ENCODE results near the gene CYP4Z1. TPM values are rescaled to one million over a fixed set of nuclear protein-coding genes. Genes with fewer than 3 reads are reported as not detected.
"Not testable (repeated sequence)": the region's sequence is repeated elsewhere in the genome, so short reads cannot be mapped to it uniquely, and the experiment has no call there.

Gene CYP4Z1
- total and polyA plus RNA-seq, 9 of the 15 experiments (the other 6 are each of a cell fraction or from before 2014, with no cell fraction given): not detected

GRCh38 chr1:47059376-47059775 lies 7.7 kb upstream of the CYP4Z1 start (continued):
- TF ChIP-seq MGA (IDR thresholded peaks at IDR 0.05) (no peak), ZNF785 (CRISPR knock-in tag; IDR thresholded peaks at IDR 0.05) (no peak), ZSCAN32 (CRISPR knock-in tag; IDR thresholded peaks at IDR 0.05) (no peak), GATAD2B (IDR thresholded peaks at IDR 0.05; ENCODE audit: borderline replicate concordance) (no peak), CAMTA2 (CRISPR knock-in tag; conservative IDR thresholded peaks at IDR 0.05) (no peak)

- BruUV-seq (replicated peaks); H3K27me3 ChIP-seq (ENCODE audit: control insufficient read depth in 2 of 2, insufficient read depth in 2 of 2, low read length in 2 of 2); H3K4me1 ChIP-seq (replicated peaks in 1 of 2; ENCODE audit: control insufficient read depth in 2 of 2, insufficient read depth in 2 of 2, low read length in 2 of 2); H3K27ac ChIP-seq (ENCODE audit: extremely low read depth, low read depth, low read length); FAIRE-seq; H3K79me2 ChIP-seq (ENCODE audit: control insufficient read depth, insufficient read depth, low read length); H3K4me2 ChIP-seq (ENCODE audit: insufficient read depth, low read length); H3K36me3 ChIP-seq (ENCODE audit: control insufficient read depth, insufficient read depth, low read length); intact Hi-C loops (cut with micrococcal nuclease); H3K4me3 ChIP-seq; CTCF ChIA-PET (ENCODE audit: low intra/inter-chr PET ratio); H3K9ac ChIP-seq (ENCODE audit: insufficient read depth in 1 of 2, low read depth in 2 of 2, low read length in 2 of 2); H2AFZ ChIP-seq (ENCODE audit: low read depth, low read length); DNase-seq (ENCODE audit: extremely low read depth in 1 of 4, low spot score in 3 of 4); in situ Hi-C loops (cut with MboI); H3K9me1 ChIP-seq (ENCODE audit: control insufficient read depth, insufficient read depth, low read length); H3K9me3 ChIP-seq (replicated peaks; ENCODE audit: control insufficient read depth, insufficient read depth, low read depth, low read length); ATAC-seq; POLR2A ChIA-PET; H4K20me1 ChIP-seq (replicated peaks; ENCODE audit: control insufficient read depth, insufficient read depth, low read length): not testable (repeated sequence)
- 0% methylated on average over 3 of the region's 4 CpGs for WGBS (ENCODE audit: insufficient coverage, low coverage, missing lambda C conversion rate)
Measured at GRCh38 chr1:47069080-47069479, 2.0 kb downstream of the CYP4Z1 start.
